ENCODE results near the gene RPS6KA4.
A peak's percentile ranks its signal among the peaks of the same experiment; 100 is the strongest.
"Not testable (repeated sequence)": the region's sequence is repeated elsewhere in the genome, so short reads cannot be mapped to it uniquely, and the experiment has no call there.

The RPS6KA4 gene

GRCh38 chr11:64358907-64359711 lies at the start of gene RPS6KA4:
RPS6KA4 (plus strand) TSS chr11:64359162; CDS start chr11:64359236, 74 bp downstream.
- Mint-ChIP-seq H3K27ac (peak within 1 kb of the TSS; percentile 81), H3K27me3 (no peaks in the 10 kb centered on the region), H3K9me3 (no peaks in the 10 kb centered on the region), H3K4me1 (ENCODE audit: low read depth) (peaks cover 36% of the 10 kb centered on the region), H3K4me3 (peak within 1 kb of the TSS; percentile 91), H3K36me3 (ENCODE audit: low read depth) (peaks cover 22% of the 10 kb centered on the region)

GRCh38 chr11:64312947-64313346 lies 46.0 kb upstream of the RPS6KA4 start:
- Mint-ChIP-seq H3K36me3 (ENCODE audit: low read depth) (peaks cover 46% of the 10 kb centered on the region), H3K4me3 (no peak overlapping the region), H3K27me3 (no peaks in the 10 kb centered on the region), H3K9me3 (no peaks in the 10 kb centered on the region), H3K27ac (peak overlapping the region; percentile 77), H3K4me1 (ENCODE audit: low read depth) (peaks cover 38% of the 10 kb centered on the region)

- peaks cover 37% of the 10 kb centered on the region for H3K4me1 Mint-ChIP-seq (ENCODE audit: low read depth)
- peak overlapping the region; percentile 77 for H3K27ac Mint-ChIP-seq
- H3K36me3 Mint-ChIP-seq (ENCODE audit: low read depth): peaks cover 45% of the 10 kb centered on the region
- no peak overlapping the region for H3K4me3 Mint-ChIP-seq
- H3K9me3 Mint-ChIP-seq: no peaks in the 10 kb centered on the region
- no peaks in the 10 kb centered on the region for H3K27me3 Mint-ChIP-seq
Observed at GRCh38 chr11:64313491-64314145, 45.3 kb upstream of the RPS6KA4 start.

GRCh38 chr11:64314146-64314804 lies 44.7 kb upstream of the RPS6KA4 start:
- peaks cover 40% of the 10 kb centered on the region for H3K4me1 Mint-ChIP-seq (ENCODE audit: low read depth)
- no peaks in the 10 kb centered on the region for H3K9me3 Mint-ChIP-seq
- H3K4me3 Mint-ChIP-seq: no peak overlapping the region
- H3K27ac Mint-ChIP-seq: peak overlapping the region; percentile 76
- no peaks in the 10 kb centered on the region for H3K27me3 Mint-ChIP-seq
- H3K36me3 Mint-ChIP-seq (ENCODE audit: low read depth): peaks cover 40% of the 10 kb centered on the region

- Mint-ChIP-seq H3K27ac (peak overlapping the region; percentile 76), H3K36me3 (ENCODE audit: low read depth) (peaks cover 35% of the 10 kb centered on the region), H3K4me3 (peak overlapping the region; percentile 13), H3K9me3 (no peaks in the 10 kb centered on the region), H3K27me3 (no peaks in the 10 kb centered on the region), H3K4me1 (ENCODE audit: low read depth) (peaks cover 44% of the 10 kb centered on the region)
Observed at GRCh38 chr11:64314805-64315561, 44.0 kb upstream of the RPS6KA4 start.

GRCh38 chr11:64315667-64316526 lies 43.1 kb upstream of the RPS6KA4 start:
- peak overlapping the region; percentile 98 for H3K4me3 Mint-ChIP-seq
- peaks cover 37% of the 10 kb centered on the region for H3K36me3 Mint-ChIP-seq (ENCODE audit: low read depth)

GRCh38 chr11:64316672-64317324 lies 42.2 kb upstream of the RPS6KA4 start:
- Mint-ChIP-seq H3K27ac (peak overlapping the region; percentile 99), H3K9me3 (no peaks in the 10 kb centered on the region), H3K36me3 (ENCODE audit: low read depth) (peaks cover 40% of the 10 kb centered on the region), H3K4me1 (ENCODE audit: low read depth) (peaks cover 46% of the 10 kb centered on the region), H3K4me3 (peak overlapping the region; percentile 98), H3K27me3 (no peaks in the 10 kb centered on the region)

More at GRCh38 chr11:64315667-64316526, 43.1 kb upstream of the RPS6KA4 start:
- peak overlapping the region; percentile 99 for H3K27ac Mint-ChIP-seq
- H3K27me3 Mint-ChIP-seq, H3K9me3 Mint-ChIP-seq: not testable (repeated sequence)
- peaks cover 45% of the 10 kb centered on the region for H3K4me1 Mint-ChIP-seq (ENCODE audit: low read depth)

GRCh38 chr11:64317325-64317960 lies 41.5 kb upstream of the RPS6KA4 start, which contains the start of gene TRMT112:
TRMT112 (minus strand) TSS chr11:64317559; CDS start chr11:64317526, 33 bp downstream.
- Mint-ChIP-seq H3K4me1 (ENCODE audit: low read depth) (peaks cover 45% of the 10 kb centered on the region), H3K9me3 (no peaks in the 10 kb centered on the region), H3K27ac (peak within 1 kb of the TSS; percentile 99), H3K36me3 (ENCODE audit: low read depth) (peaks cover 44% of the 10 kb centered on the region), H3K27me3 (no peaks in the 10 kb centered on the region), H3K4me3 (peak within 1 kb of the TSS; percentile 98)

- H3K9me3 Mint-ChIP-seq: no peaks in the 10 kb centered on the region
- peak within 1 kb of the TSS; percentile 98 for H3K4me3 Mint-ChIP-seq
- no peaks in the 10 kb centered on the region for H3K27me3 Mint-ChIP-seq
- peak within 1 kb of the TSS; percentile 99 for H3K27ac Mint-ChIP-seq
- peaks cover 37% of the 10 kb centered on the region for H3K36me3 Mint-ChIP-seq (ENCODE audit: low read depth)
- peaks cover 38% of the 10 kb centered on the region for H3K4me1 Mint-ChIP-seq (ENCODE audit: low read depth)
Observed at GRCh38 chr11:64317961-64318765, 40.8 kb upstream of the RPS6KA4 start, which contains the start of gene PRDX5. PRDX5 (plus strand) TSS chr11:64318121; CDS start chr11:64318216, 95 bp downstream.

- Mint-ChIP-seq H3K9me3 (no peaks in the 10 kb centered on the region), H3K27ac (peak overlapping the region; percentile 99), H3K27me3 (no peaks in the 10 kb centered on the region), H3K36me3 (ENCODE audit: low read depth) (peaks cover 33% of the 10 kb centered on the region), H3K4me1 (ENCODE audit: low read depth) (peaks cover 36% of the 10 kb centered on the region), H3K4me3 (peak overlapping the region; percentile 98)
Observed at GRCh38 chr11:64318766-64319761, 39.9 kb upstream of the RPS6KA4 start.

GRCh38 chr11:64320556-64320955 lies 38.4 kb upstream of the RPS6KA4 start:
- H3K9me3 Mint-ChIP-seq: no peaks in the 10 kb centered on the region
- H3K4me3 Mint-ChIP-seq: no peak overlapping the region
- no peaks in the 10 kb centered on the region for H3K27me3 Mint-ChIP-seq
- no peak overlapping the region for H3K27ac Mint-ChIP-seq
- H3K36me3 Mint-ChIP-seq (ENCODE audit: low read depth): peaks cover 28% of the 10 kb centered on the region
- H3K4me1 Mint-ChIP-seq (ENCODE audit: low read depth): peaks cover 31% of the 10 kb centered on the region
